Loucy (cell line): ENCODE data around the gene AK4.
"Not testable (repeated sequence)": the region's sequence is repeated elsewhere in the genome, so short reads cannot be mapped to it uniquely, and the experiment has no call there.

ENCODE experiments used
- H2AFZ ChIP-seq: fragments of 200-600 bp; sonication (generic); 2 replicates; pipeline ENCODE4 v1.6.0; 2016; ENCODE audit warnings: antibody characterized with exemption, mild to moderate bottlenecking, low read length, moderate library complexity
- H3F3A ChIP-seq: fragments of 200-600 bp; 2 replicates; pipeline ENCODE4 v1.6.0; 2016; ENCODE audit warnings: antibody characterized with exemption, low read depth, mild to moderate bottlenecking
- H3K27me3 ChIP-seq: fragments of 200-600 bp; sonication (generic); 2 replicates; pipeline ENCODE4 v1.6.1; 2014; ENCODE audit warnings: low read length, mild to moderate bottlenecking; ENCODE audit not compliant: insufficient read depth, poor library complexity, severe bottlenecking
- H3K36me3 ChIP-seq: fragments of 200-600 bp; sonication (generic); 2 replicates; pipeline ENCODE4 v1.6.1; 2016; ENCODE audit warnings: low read length; ENCODE audit not compliant: insufficient read depth
- H3K4me1 ChIP-seq: fragments of 200-600 bp; sonication (generic); 2 replicates; pipeline ENCODE4 v1.5.1; 2014; ENCODE audit warnings: low read length, mild to moderate bottlenecking; ENCODE audit not compliant: insufficient read depth, poor library complexity, severe bottlenecking
- H3K4me2 ChIP-seq: fragments of 200-600 bp; sonication (generic); 2 replicates; pipeline ENCODE4 v1.6.0; 2014; ENCODE audit warnings: antibody characterized with exemption, low read length, low read depth, mild to moderate bottlenecking; ENCODE audit not compliant: poor library complexity, severe bottlenecking
- H3K4me3 ChIP-seq: fragments of 200-600 bp; sonication (generic); 2 replicates; pipeline ENCODE4 v1.5.1; 2014; ENCODE audit warnings: low read length, mild to moderate bottlenecking, mixed read lengths; ENCODE audit not compliant: poor library complexity, severe bottlenecking
- H3K79me2 ChIP-seq: fragments of 200-600 bp; sonication (generic); 2 replicates; pipeline ENCODE4 v1.6.1; 2014; ENCODE audit warnings: low read length; ENCODE audit not compliant: insufficient read depth
- H3K9ac ChIP-seq: fragments of 200-600 bp; sonication (generic); 2 replicates; pipeline ENCODE4 v1.6.0; 2014; ENCODE audit warnings: mild to moderate bottlenecking, low read depth, low read length, moderate library complexity; ENCODE audit not compliant: poor library complexity, severe bottlenecking
- H3K9me2 ChIP-seq: fragments of 200-600 bp; sonication (generic); replicated peaks from 2 replicates; pipeline ENCODE4 v1.6.1; 2016; ENCODE audit warnings: low read depth, low read length, mixed read lengths
- H3K9me3 ChIP-seq: fragments of 200-600 bp; sonication (generic); 2 replicates; pipeline ENCODE4 v1.6.1; 2014; ENCODE audit warnings: mild to moderate bottlenecking, antibody characterized with exemption, low read length, low read depth; ENCODE audit not compliant: insufficient read depth
- H4K20me1 ChIP-seq: fragments of 200-600 bp; sonication (generic); 2 replicates; pipeline ENCODE4 v1.6.0; 2014; ENCODE audit warnings: antibody characterized with exemption, low read length, mild to moderate bottlenecking; ENCODE audit not compliant: insufficient read depth, poor library complexity, severe bottlenecking
- EZH2phosphoT487 ChIP-seq: fragments of 200-600 bp; IDR thresholded peaks from 2 replicates; pipeline ENCODE4 v1.6.1; 2018; ENCODE audit warnings: antibody characterized with exemption, mild to moderate bottlenecking, moderate library complexity, borderline replicate concordance
- TF ChIP-seq, protein P1 (sequence below): fragments of 200-600 bp; sonication (generic); conservative IDR thresholded peaks from 2 replicates; pipeline ENCODE4 v1.5.1; 2014; ENCODE audit warnings: mild to moderate bottlenecking, antibody characterized with exemption, low read length

AK4 gene

DNA sequence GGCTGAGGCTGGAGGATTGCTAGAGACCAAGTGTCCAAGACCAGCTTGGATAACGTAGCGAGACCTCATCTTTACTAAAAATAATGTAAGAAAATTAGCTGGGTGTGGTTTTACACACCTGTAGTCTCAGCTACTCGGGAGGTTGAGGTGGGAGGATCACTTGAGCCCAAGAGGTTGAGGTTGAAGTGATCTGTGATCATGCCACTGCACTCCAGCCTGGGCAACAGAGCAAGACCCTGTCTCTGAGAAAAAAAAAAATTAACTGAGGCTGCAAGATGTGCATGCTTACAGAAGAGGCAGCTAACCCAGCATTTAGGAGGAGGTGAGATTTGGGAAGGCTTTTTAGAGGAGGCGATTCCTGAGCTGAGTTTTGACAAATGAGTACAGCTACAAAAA lies 9.5 kb downstream of the AK4 start:
- Histone ChIP-seq H3K79me2 (peaks cover 100% of the 10 kb centered on the region), H3K4me1 (peaks cover 48% of the 10 kb centered on the region), H3K4me2 (peak overlapping the region; percentile 24), H3K27me3 (no peaks in the 10 kb centered on the region), H4K20me1 (peaks cover 72% of the 10 kb centered on the region), H3K9ac (no peak overlapping the region), H3K9me2 (no peaks in the 10 kb centered on the region), H3K4me3 (no peak overlapping the region), H3K36me3 (peaks cover 6% of the 10 kb centered on the region; the same call in 1 of the 2 replicates), H3K9me3 (no peaks in the 10 kb centered on the region), H3F3A (no peaks in the 10 kb centered on the region), H2AFZ (no peak overlapping the region)
- TF ChIP-seq EZH2phosphoT487: no peak
- TF ChIP-seq, protein P1, sequence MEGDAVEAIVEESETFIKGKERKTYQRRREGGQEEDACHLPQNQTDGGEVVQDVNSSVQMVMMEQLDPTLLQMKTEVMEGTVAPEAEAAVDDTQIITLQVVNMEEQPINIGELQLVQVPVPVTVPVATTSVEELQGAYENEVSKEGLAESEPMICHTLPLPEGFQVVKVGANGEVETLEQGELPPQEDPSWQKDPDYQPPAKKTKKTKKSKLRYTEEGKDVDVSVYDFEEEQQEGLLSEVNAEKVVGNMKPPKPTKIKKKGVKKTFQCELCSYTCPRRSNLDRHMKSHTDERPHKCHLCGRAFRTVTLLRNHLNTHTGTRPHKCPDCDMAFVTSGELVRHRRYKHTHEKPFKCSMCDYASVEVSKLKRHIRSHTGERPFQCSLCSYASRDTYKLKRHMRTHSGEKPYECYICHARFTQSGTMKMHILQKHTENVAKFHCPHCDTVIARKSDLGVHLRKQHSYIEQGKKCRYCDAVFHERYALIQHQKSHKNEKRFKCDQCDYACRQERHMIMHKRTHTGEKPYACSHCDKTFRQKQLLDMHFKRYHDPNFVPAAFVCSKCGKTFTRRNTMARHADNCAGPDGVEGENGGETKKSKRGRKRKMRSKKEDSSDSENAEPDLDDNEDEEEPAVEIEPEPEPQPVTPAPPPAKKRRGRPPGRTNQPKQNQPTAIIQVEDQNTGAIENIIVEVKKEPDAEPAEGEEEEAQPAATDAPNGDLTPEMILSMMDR: no peak

DNA sequence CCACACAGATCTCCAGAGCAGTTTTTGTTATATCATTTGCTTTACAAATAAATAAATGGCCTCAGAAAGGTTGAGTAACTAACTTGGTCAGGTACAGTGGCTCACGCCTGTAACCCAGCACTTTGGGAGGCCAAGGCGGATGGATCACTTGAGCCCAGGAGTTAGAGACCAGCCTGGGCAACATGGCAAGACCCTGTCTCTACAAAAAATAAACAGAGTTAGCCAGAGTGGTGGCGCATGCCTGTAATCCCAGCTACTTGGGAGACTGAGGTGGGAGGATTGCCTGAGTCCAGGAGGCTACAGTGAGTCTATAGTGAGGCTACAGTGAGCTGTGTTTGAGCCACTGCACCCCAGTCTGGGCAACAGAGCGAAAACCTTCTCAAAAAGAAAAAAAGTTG lies 11.3 kb downstream of the AK4 start:
- peaks cover 100% of the 10 kb centered on the region for H3K79me2 ChIP-seq

DNA sequence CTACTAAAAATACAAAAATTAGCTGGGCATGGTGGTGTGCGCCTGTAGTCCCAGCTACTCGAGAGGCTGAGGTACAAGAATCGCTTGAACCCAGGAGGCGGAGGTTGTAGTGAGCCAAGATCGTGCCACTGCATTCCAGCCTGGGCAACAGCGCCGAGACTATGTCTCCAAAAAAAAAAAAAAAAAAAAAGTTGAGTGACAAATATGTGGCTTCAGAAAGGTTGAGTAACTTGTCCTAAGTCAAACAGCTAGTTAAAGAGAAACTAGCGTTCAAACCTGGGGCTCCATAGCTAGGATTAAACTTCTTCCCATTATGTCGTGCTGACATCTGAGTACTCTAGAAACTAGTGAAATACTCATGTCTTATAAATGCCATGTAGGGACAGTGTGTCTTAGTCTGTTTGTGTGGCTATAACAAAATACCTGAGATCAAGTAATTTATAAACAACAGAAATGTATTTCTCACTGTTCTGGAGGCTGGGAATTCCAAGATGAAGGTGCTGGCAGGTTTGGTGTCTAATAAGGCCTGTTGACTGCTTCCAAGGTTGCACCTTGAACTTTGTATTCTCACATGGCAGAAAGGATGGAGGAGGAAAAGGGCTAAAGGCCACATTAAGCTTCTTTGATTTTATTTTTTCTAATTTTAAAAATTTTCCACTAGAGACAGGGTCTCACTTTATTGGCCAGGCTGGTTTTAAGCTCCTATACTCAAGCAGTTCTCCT lies 12.0 kb downstream of the AK4 start:
- Histone ChIP-seq H3K4me1 (peaks cover 32% of the 10 kb centered on the region), H3K9me2 (no peaks in the 10 kb centered on the region), H3K4me3 (no peak overlapping the region), H3K27me3 (no peaks in the 10 kb centered on the region), H3F3A (no peaks in the 10 kb centered on the region), H3K9me3 (no peaks in the 10 kb centered on the region), H3K4me2 (no peak overlapping the region), H3K36me3 (peaks cover 18% of the 10 kb centered on the region; the same call in 1 of the 2 replicates), H4K20me1 (peaks cover 59% of the 10 kb centered on the region), H3K79me2 (peaks cover 100% of the 10 kb centered on the region), H3K9ac (no peak overlapping the region), H2AFZ (no peak overlapping the region)
- TF ChIP-seq EZH2phosphoT487: no peak
- TF ChIP-seq, protein P1: no peak

More for the DNA sequence above, 11.3 kb downstream of the AK4 start:
- H3K4me2 ChIP-seq, H3K9me3 ChIP-seq, H3K27me3 ChIP-seq, H3K4me3 ChIP-seq, H3F3A ChIP-seq, H3K9me2 ChIP-seq, H3K9ac ChIP-seq, H2AFZ ChIP-seq: not testable (repeated sequence)
- H4K20me1 ChIP-seq: peaks cover 60% of the 10 kb centered on the region
- peaks cover 18% of the 10 kb centered on the region; the same call in 1 of the 2 replicates for H3K36me3 ChIP-seq
- peaks cover 32% of the 10 kb centered on the region for H3K4me1 ChIP-seq
